Gastrocnemius medialis (tissue), 4 donors: ENCODE measurements around the gene TLCD2. TPM values are rescaled to one million over a fixed set of nuclear protein-coding genes. Genes with fewer than 3 reads are reported as not detected.
"Not testable (repeated sequence)": the region's sequence is repeated elsewhere in the genome, so short reads cannot be mapped to it uniquely, and the experiment has no call there.

Experiments
- ATAC-seq, 2 donors: fragments of 150-250 bp; one replicate each; pipeline ENCODE4 v1.9.1; 2016
- DNase-seq, 2 donors: peaks; one replicate each; pipeline ENCODE4 v3.0.0-alpha.2; 2019
- H3K27ac ChIP-seq, 4 donors: fragments of 200-600 bp; sonication (generic); 1 replicate in 1 of 4; 2 replicates in 3 of 4; pipeline ENCODE4 v1.5.1; 2016 to 2018; ENCODE audit warnings: mild to moderate bottlenecking in 2 of 4, moderate library complexity in 1 of 4
- H3K27me3 ChIP-seq, 3 donors: fragments of 200-600 bp; sonication (generic) in 2 of 3; 1 replicate in 1 of 3; 2 replicates in 2 of 3; pipeline versions ENCODE4 v1.5.1 to v1.6.0; 2016 to 2019; ENCODE audit warnings: mild to moderate bottlenecking in 1 of 3, moderate library complexity in 1 of 3
- H3K36me3 ChIP-seq, 2 donors: fragments of 200-600 bp; sonication (generic) in 1 of 2; one replicate each; pipeline ENCODE4 v1.5.1; 2017 to 2018
- H3K4me1 ChIP-seq, 2 donors: fragments of 200-600 bp; sonication (generic) in 1 of 2; one replicate each; pipeline ENCODE4 v1.5.1; 2016 to 2017; ENCODE audit warnings: mild to moderate bottlenecking in 2 of 2
- H3K4me3 ChIP-seq, 4 donors: fragments of 200-600 bp; sonication (generic) in 3 of 4; 1 replicate in 1 of 4; 2 replicates in 3 of 4; pipeline ENCODE4 v1.5.1; 2016 to 2019; ENCODE audit warnings: mild to moderate bottlenecking in 2 of 4
- H3K9me3 ChIP-seq, 3 donors: fragments of 200-600 bp; sonication (generic) in 2 of 3; 1 replicate in 1 of 3; 2 replicates in 2 of 3; pipeline ENCODE4 v1.5.1; 2016 to 2019
- POLR2A ChIP-seq, 2 donors: fragments of 450-650 bp; IDR thresholded peaks; one replicate each; pipeline ENCODE4 v1.6.1; 2017; ENCODE audit warnings: antibody characterized with exemption in 2 of 2, mild to moderate bottlenecking in 2 of 2, moderate library complexity in 2 of 2
- in situ Hi-C, 4 donors: fragments of 200-750 bp; cut with MboI; loops; one replicate each; pipeline versions ENCODE4 v1.15.0 to v1.8.0; 2017; ENCODE audit warnings: low sequenced_read_pairs in 4 of 4
- intact Hi-C: fragments of 100-400 bp; cut with DNase I; formaldehyde crosslinking; loops from one replicate; pipeline ENCODE4 v1.15.1; 2023; ENCODE audit warnings: low total_unique reads
- total RNA-seq, 4 donors: library from RNA; depleted of rRNA; stranded (reverse); fragments of >200 nt; gene quantifications; one replicate each; pipeline versions ENCODE4 v1.1.0 to v1.2.3, GENCODE V29; 2016
- TF ChIP-seq, protein P1 (sequence below), 5 experiments: fragments of 450-650 bp in 3 of 5; fragments of 200-600 bp in 2 of 5; sonication (generic) in 2 of 5; IDR thresholded peaks in 4 of 5; conservative IDR thresholded peaks in 1 of 5; 1 replicate in 4 of 5; 2 replicates in 1 of 5; pipeline ENCODE4 v1.5.1; 2016 to 2019; ENCODE audit warnings: antibody characterized with exemption in 5 of 5, mild to moderate bottlenecking in 3 of 5, moderate library complexity in 3 of 5

The TLCD2 gene
- total RNA-seq, 4 donors from 2014 or later = 0.66 to 0.95 (median 0.85) TPM

DNA sequence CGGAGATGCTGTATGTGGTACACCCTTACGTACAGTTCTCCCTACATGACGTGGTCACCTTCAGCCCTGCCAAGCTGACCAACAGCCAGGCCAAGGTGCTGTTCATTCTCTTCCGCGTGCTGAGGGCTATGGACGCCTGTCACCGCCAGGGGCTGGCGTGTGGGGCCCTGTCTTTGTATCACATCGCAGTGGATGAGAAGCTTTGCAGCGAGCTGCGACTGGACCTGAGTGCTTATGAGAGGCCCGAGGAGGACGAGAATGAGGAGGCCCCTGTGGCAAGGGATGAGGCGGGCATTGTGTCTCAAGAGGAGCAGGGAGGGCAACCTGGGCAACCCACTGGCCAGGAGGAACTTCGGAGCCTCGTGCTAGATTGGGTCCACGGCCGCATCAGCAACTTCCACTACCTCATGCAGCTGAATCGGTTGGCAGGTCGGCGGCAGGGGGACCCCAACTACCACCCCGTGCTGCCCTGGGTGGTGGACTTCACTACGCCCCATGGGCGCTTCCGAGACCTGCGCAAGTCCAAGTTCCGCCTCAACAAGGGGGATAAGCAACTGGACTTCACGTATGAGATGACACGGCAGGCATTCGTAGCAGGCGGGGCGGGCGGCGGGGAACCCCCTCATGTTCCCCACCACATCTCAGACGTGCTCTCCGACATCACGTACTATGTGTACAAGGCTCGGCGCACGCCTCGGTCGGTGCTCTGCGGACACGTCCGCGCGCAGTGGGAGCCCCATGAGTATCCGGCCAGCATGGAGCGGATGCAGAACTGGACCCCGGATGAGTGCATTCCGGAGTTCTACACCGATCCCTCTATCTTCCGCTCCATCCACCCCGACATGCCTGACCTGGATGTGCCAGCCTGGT is 15.7 kb upstream of the TLCD2 start:
- intact Hi-C loops (no loop called here), in situ Hi-C loops (loop anchor here in 1 of 4 donors (10.0 kb wide), 1 partner anchor 49 kb away; no protein-coding TSS in a partner anchor)
- DNase-seq (no peak), ATAC-seq (no peak)
- H3K4me1 ChIP-seq = peaks cover 44 to 57% of the 10 kb centered on the region in 2 donors
- H3K36me3 ChIP-seq = peaks cover 0 to 27% of the 10 kb centered on the region in 2 donors
- H3K9me3 ChIP-seq = no peaks in the 10 kb centered on the region
- H3K27me3 ChIP-seq = no peaks in the 10 kb centered on the region
- peak overlapping the region; percentile 62 to 88 (median 76) for H3K4me3 ChIP-seq
- TF ChIP-seq POLR2A (IDR thresholded peaks at IDR 0.05) = no peak
- TF ChIP-seq, protein P1, sequence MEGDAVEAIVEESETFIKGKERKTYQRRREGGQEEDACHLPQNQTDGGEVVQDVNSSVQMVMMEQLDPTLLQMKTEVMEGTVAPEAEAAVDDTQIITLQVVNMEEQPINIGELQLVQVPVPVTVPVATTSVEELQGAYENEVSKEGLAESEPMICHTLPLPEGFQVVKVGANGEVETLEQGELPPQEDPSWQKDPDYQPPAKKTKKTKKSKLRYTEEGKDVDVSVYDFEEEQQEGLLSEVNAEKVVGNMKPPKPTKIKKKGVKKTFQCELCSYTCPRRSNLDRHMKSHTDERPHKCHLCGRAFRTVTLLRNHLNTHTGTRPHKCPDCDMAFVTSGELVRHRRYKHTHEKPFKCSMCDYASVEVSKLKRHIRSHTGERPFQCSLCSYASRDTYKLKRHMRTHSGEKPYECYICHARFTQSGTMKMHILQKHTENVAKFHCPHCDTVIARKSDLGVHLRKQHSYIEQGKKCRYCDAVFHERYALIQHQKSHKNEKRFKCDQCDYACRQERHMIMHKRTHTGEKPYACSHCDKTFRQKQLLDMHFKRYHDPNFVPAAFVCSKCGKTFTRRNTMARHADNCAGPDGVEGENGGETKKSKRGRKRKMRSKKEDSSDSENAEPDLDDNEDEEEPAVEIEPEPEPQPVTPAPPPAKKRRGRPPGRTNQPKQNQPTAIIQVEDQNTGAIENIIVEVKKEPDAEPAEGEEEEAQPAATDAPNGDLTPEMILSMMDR (IDR thresholded peaks at IDR 0.05 in 4 of 5, conservative IDR thresholded peaks at IDR 0.05 in 1 of 5) = no peak
- peak overlapping the region; percentile 95 to 100 (median 99) for H3K27ac ChIP-seq

DNA sequence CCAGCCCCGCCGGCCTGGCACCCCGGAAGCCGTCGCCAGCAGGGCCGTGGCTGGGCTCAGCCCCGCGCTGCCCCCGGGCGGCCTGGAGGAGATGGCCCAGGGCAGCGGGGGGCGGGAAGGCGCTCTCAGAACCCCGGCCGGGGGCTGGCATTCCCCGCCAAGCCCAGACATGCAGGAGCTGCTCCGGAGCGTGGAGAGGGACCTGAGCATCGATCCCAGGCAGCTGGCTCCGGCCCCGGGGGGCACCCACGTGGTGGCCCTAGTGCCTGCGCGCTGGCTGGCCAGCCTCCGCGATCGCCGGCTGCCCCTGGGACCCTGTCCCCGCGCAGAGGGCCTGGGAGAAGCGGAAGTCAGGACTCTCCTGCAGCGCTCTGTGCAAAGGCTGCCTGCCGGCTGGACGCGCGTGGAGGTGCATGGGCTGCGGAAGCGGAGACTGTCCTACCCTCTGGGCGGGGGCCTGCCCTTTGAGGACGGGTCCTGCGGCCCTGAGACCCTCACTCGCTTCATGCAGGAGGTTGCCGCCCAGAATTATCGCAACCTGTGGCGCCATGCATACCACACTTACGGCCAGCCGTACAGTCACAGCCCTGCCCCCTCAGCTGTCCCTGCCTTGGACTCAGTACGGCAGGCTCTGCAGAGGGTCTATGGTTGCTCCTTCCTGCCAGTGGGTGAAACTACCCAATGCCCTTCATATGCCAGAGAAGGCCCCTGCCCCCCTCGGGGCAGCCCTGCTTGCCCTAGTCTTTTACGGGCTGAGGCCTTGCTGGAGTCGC is 14.9 kb upstream of the TLCD2 start:
- peaks cover 0 to 27% of the 10 kb centered on the region in 2 donors for H3K36me3 ChIP-seq
- ATAC-seq = peak; percentile 25 to 31
- H3K4me3 ChIP-seq = peak overlapping the region; percentile 62 to 88 (median 76)
- intact Hi-C loops = no loop called here
- no peak for TF ChIP-seq POLR2A (IDR thresholded peaks at IDR 0.05)
- TF ChIP-seq, protein P1 (IDR thresholded peaks at IDR 0.05 in 4 of 5, conservative IDR thresholded peaks at IDR 0.05 in 1 of 5) = peak in 3 of 5 experiments; percentile 6 to 24 (median 10)
- no peaks in the 10 kb centered on the region for H3K9me3 ChIP-seq
- DNase-seq = peak in 1 of 2 donors; percentile 19
- peaks cover 47 to 53% of the 10 kb centered on the region in 2 donors for H3K4me1 ChIP-seq
- peak overlapping the region; percentile 95 to 100 (median 99) for H3K27ac ChIP-seq
- in situ Hi-C loops = loop anchor here in 3 of 4 donors (5.0 to 10.0 kb wide), 2 partner anchors 50 to 57 kb away; no protein-coding TSS in a partner anchor
- no peaks in the 10 kb centered on the region for H3K27me3 ChIP-seq

GRCh38 chr17:1724351-1724868 is 14.2 kb upstream of the TLCD2 start, which contains the start of gene WDR81:
WDR81 (plus strand) TSS chr17:1724704; CDS start chr17:1724960, 256 bp downstream.
- DNase-seq (peak; percentile 91 to 93), ATAC-seq (peak; percentile 71 to 78)
- in situ Hi-C loops = loop anchor here in 3 of 4 donors (5.0 to 10.0 kb wide), 2 partner anchors 50 to 58 kb away; no protein-coding TSS in a partner anchor
- Histone ChIP-seq H3K27ac (peak within 1 kb of the TSS; percentile 95 to 100 (median 99)), H3K27me3 (no peaks in the 10 kb centered on the region), H3K4me3 (peak within 1 kb of the TSS; percentile 62 to 88 (median 76)), H3K4me1 (peaks cover 44 to 48% of the 10 kb centered on the region in 2 donors), H3K36me3 (peaks cover 0 to 25% of the 10 kb centered on the region in 2 donors), H3K9me3 (no peaks in the 10 kb centered on the region)
- intact Hi-C loops = no loop called here
- peak; percentile 82 to 92 for TF ChIP-seq POLR2A (IDR thresholded peaks at IDR 0.05)
- TF ChIP-seq, protein P1 (IDR thresholded peaks at IDR 0.05 in 4 of 5, conservative IDR thresholded peaks at IDR 0.05 in 1 of 5) = peak in 2 of 5 experiments; percentile 43 to 61

- DNase-seq, intact Hi-C loops, H3K9me3 ChIP-seq, H3K27me3 ChIP-seq, ATAC-seq, H3K36me3 ChIP-seq, H3K4me3 ChIP-seq: not testable (repeated sequence)
- in situ Hi-C loops = loop anchor here in 3 of 4 donors (5.0 to 10.0 kb wide), 2 partner anchors 53 to 60 kb away; no protein-coding TSS in a partner anchor
- H3K4me1 ChIP-seq = peaks cover 50 to 56% of the 10 kb centered on the region in 2 donors
- H3K27ac ChIP-seq = peak overlapping the region; percentile 95 to 100 (median 99)
Observed at GRCh38 chr17:1722022-1722421, 11.8 kb upstream of the TLCD2 start.
